CD14-positive monocyte (primary cell): ENCODE measurements around the gene GLI3. TPM values are rescaled to one million over a fixed set of nuclear protein-coding genes. Genes with fewer than 3 reads are reported as not detected.

ENCODE experiments used
- DNase-seq, 3 donors: peaks; one replicate each; pipeline ENCODE4 v3.0.0-alpha.2; 2011 to 2022
- H2AFZ ChIP-seq: 2 replicates; pipeline ENCODE4 v1.6.0; 2012; ENCODE audit warnings: mild to moderate bottlenecking, low read depth, low read length, inconsistent platforms; ENCODE audit not compliant: insufficient read depth, poor library complexity, severe bottlenecking
- H3K27ac ChIP-seq, 2 donors: 1 replicate in 1 of 2; 2 replicates in 1 of 2; pipeline ENCODE4 v1.5.1; 2012 to 2013; ENCODE audit warnings: low read length in 2 of 2, control low read depth in 1 of 2, inconsistent platforms in 1 of 2, low read depth in 1 of 2, mild to moderate bottlenecking in 1 of 2
- H3K27me3 ChIP-seq, 2 donors: one replicate each; pipeline versions ENCODE4 v1.6.0 to v1.6.1; 2011 to 2013; ENCODE audit warnings: low read length in 2 of 2; ENCODE audit not compliant: control insufficient read depth in 2 of 2, insufficient read depth in 2 of 2
- H3K36me3 ChIP-seq, 2 donors: replicated peaks in 1 of 2; 1 replicate in 1 of 2; 2 replicates in 1 of 2; pipeline versions ENCODE4 v1.5.1 to v1.6.1; 2012 to 2013; ENCODE audit warnings: low read length in 2 of 2, control low read depth in 1 of 2, inconsistent platforms in 1 of 2, mild to moderate bottlenecking in 1 of 2; ENCODE audit not compliant: insufficient read depth in 2 of 2, control insufficient read depth in 1 of 2
- H3K4me1 ChIP-seq, 2 donors: 1 replicate in 1 of 2; 2 replicates in 1 of 2; pipeline versions ENCODE4 v1.5.1 to v1.6.1; 2012 to 2013; ENCODE audit warnings: low read length in 2 of 2, control low read depth in 1 of 2, inconsistent platforms in 1 of 2, mild to moderate bottlenecking in 1 of 2, moderate library complexity in 1 of 2; ENCODE audit not compliant: insufficient read depth in 2 of 2, control insufficient read depth in 1 of 2
- H3K4me2 ChIP-seq: replicated peaks from 2 replicates; pipeline ENCODE3; 2012; ENCODE audit warnings: low read length, moderate library complexity, mild to moderate bottlenecking; ENCODE audit not compliant: poor library complexity, severe bottlenecking; ENCODE audit errors: extremely low read depth
- H3K4me3 ChIP-seq, 3 experiments: fragments of 200-600 bp in 1 of 3; sonication (generic) in 1 of 3; replicated peaks in 1 of 3; 1 replicate in 2 of 3; 2 replicates in 1 of 3; pipeline ENCODE4 v1.5.1; 2011 to 2013; ENCODE audit warnings: low read length in 3 of 3, mild to moderate bottlenecking in 3 of 3, control low read depth in 2 of 3, low read depth in 2 of 3, inconsistent platforms in 1 of 3, moderate library complexity in 1 of 3
- H3K79me2 ChIP-seq: 2 replicates; pipeline ENCODE4 v1.6.0; 2012; ENCODE audit warnings: mild to moderate bottlenecking, control low read depth, inconsistent platforms, low read length, moderate library complexity; ENCODE audit not compliant: insufficient read depth
- H3K9ac ChIP-seq: 2 replicates; pipeline ENCODE4 v1.6.0; 2017; ENCODE audit warnings: low read length, mild to moderate bottlenecking; ENCODE audit not compliant: insufficient read depth, poor library complexity, severe bottlenecking
- H3K9me3 ChIP-seq, 2 donors: replicated peaks in 1 of 2; 1 replicate in 1 of 2; 2 replicates in 1 of 2; pipeline versions ENCODE4 v1.5.1 to v1.6.1; 2012 to 2013; ENCODE audit warnings: low read length in 2 of 2, control low read depth in 1 of 2; ENCODE audit not compliant: control insufficient read depth in 1 of 2, insufficient read depth in 1 of 2
- H4K20me1 ChIP-seq: 2 replicates; pipeline ENCODE4 v1.6.0; 2012; ENCODE audit warnings: mild to moderate bottlenecking, low read length, control low read depth, moderate library complexity; ENCODE audit not compliant: insufficient read depth
- H3K27ac Mint-ChIP-seq, 7 donors: one replicate each; pipeline ENCODE4 v1.8.0; 2020; ENCODE audit warnings: mild to moderate bottlenecking in 7 of 7, mixed read lengths in 7 of 7, moderate library complexity in 6 of 7, inconsistent platforms in 2 of 7
- H3K27me3 Mint-ChIP-seq, 3 donors: one replicate each; pipeline ENCODE4 v1.8.0; 2021 to 2022; ENCODE audit warnings: low read depth in 3 of 3, mild to moderate bottlenecking in 3 of 3, mixed read lengths in 3 of 3, moderate library complexity in 3 of 3, inconsistent platforms in 1 of 3
- H3K36me3 Mint-ChIP-seq, 2 donors: one replicate each; pipeline ENCODE4 v1.8.0; 2020; ENCODE audit warnings: mixed read lengths in 2 of 2, inconsistent platforms in 1 of 2, mild to moderate bottlenecking in 1 of 2
- H3K4me1 Mint-ChIP-seq: one replicate; pipeline ENCODE4 v1.8.0; 2020; ENCODE audit warnings: mild to moderate bottlenecking, mixed read lengths
- H3K4me3 Mint-ChIP-seq, 2 donors: one replicate each; pipeline ENCODE4 v1.8.0; 2020; ENCODE audit warnings: mild to moderate bottlenecking in 2 of 2, mixed read lengths in 2 of 2, moderate library complexity in 1 of 2
- H3K9me3 Mint-ChIP-seq, 7 donors: one replicate each; pipeline ENCODE4 v1.8.0; 2020 to 2022; ENCODE audit warnings: mixed read lengths in 7 of 7, mild to moderate bottlenecking in 6 of 7, moderate library complexity in 6 of 7, inconsistent platforms in 2 of 7
- CTCF ChIP-seq: fragments of 200-600 bp; IDR thresholded peaks from one replicate; pipeline ENCODE4 v1.8.0; 2022; ENCODE audit warnings: antibody characterized with exemption, mild to moderate bottlenecking
- WGBS: methylation state at CpG from one replicate; pipeline ENCODE4 v1.1.5; 2013; ENCODE audit warnings: missing lambda C conversion rate; ENCODE audit not compliant: insufficient coverage; 5-methylcytosine and 5-hydroxymethylcytosine counted together
- intact Hi-C, 2 donors: fragments of 100-400 bp; cut with micrococcal nuclease; formaldehyde crosslinking; loops; one replicate each; pipeline versions ENCODE4 v1.15.0 to v1.15.1; 2023
- polyA plus RNA-seq, 3 donors: library from polyadenylated mRNA; depleted of rRNA in 1 of 3; unstranded in 2 of 3; stranded (reverse) in 1 of 3; fragments of 300-500 nt in 2 of 3; fragments of >200 nt in 1 of 3; fragmentation: Illumina TruSeq in 2 of 3; gene quantifications; 1 replicate in 2 of 3; 2 replicates in 1 of 3; pipeline ENCODE4 v1.2.3, GENCODE V29; 2012 to 2021

The GLI3 gene
- polyA plus RNA-seq, 3 donors, result not detected

GRCh38 chr7:41954976-41955375 lies 282.0 kb downstream of the GLI3 start:
- H3K4me3 ChIP-seq, result no peak overlapping the region
- no peak overlapping the region for H3K9ac ChIP-seq
- Mint-ChIP-seq H3K4me1 (peaks cover 7% of the 10 kb centered on the region), H3K36me3 (no peaks in the 10 kb centered on the region), H3K27ac (no peak overlapping the region), H3K9me3 (peaks cover 0 to 3% (median 0%) of the 10 kb centered on the region in 7 donors), H3K4me3 (no peak overlapping the region), H3K27me3 (peaks cover 7 to 12% (median 10%) of the 10 kb centered on the region in 3 donors)
- no peaks in the 10 kb centered on the region for H3K9me3 ChIP-seq
- TF ChIP-seq CTCF, result no peak
- H2AFZ ChIP-seq, result no peak overlapping the region
- H3K36me3 ChIP-seq, result no peaks in the 10 kb centered on the region
- no peaks in the 10 kb centered on the region for H3K27me3 ChIP-seq
- H3K79me2 ChIP-seq, result no peaks in the 10 kb centered on the region
- no peak overlapping the region for H3K27ac ChIP-seq
- intact Hi-C loops, result no loop called here
- H3K4me2 ChIP-seq, result no peak overlapping the region
- DNase-seq, result no peak
- WGBS, result 92% methylated on average over 1 of the region's 2 CpGs
- H4K20me1 ChIP-seq, result no peaks in the 10 kb centered on the region
- peaks cover 0 to 5% of the 10 kb centered on the region in 2 donors for H3K4me1 ChIP-seq

DNA sequence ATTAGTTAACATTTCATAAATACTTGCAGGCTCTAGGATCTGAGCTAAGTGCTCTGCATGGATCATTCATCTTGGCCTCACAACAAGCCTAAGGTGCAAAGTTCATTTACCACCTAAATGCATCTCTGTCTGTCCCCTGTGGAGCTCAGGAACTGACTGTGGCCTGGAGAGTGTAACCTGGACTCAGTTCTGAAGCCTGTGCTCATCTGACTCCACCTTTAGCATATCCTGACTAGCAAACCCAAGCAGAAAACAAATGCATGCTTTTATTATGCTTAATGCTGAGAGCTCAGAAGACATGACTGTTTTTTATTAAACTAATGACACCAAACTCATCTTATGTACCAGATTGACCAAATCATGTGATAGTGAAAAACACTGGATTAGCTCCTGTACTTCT lies 288.5 kb downstream of the GLI3 start:
- intact Hi-C loops, result no loop called here
- Histone ChIP-seq H4K20me1 (no peaks in the 10 kb centered on the region), H3K27me3 (no peaks in the 10 kb centered on the region), H3K4me3 (no peak overlapping the region), H3K4me2 (no peak overlapping the region), H3K4me1 (no peaks in the 10 kb centered on the region), H3K79me2 (no peaks in the 10 kb centered on the region), H3K36me3 (no peaks in the 10 kb centered on the region), H3K9me3 (no peaks in the 10 kb centered on the region), H3K27ac (no peak overlapping the region), H3K9ac (no peak overlapping the region), H2AFZ (no peak overlapping the region)
- Mint-ChIP-seq H3K27ac (no peak overlapping the region), H3K36me3 (no peaks in the 10 kb centered on the region), H3K9me3 (no peaks in the 10 kb centered on the region), H3K4me3 (no peak overlapping the region), H3K27me3 (peaks cover 2 to 5% (median 3%) of the 10 kb centered on the region in 3 donors), H3K4me1 (no peaks in the 10 kb centered on the region)
- no peak for DNase-seq
- no peak for TF ChIP-seq CTCF
